Left lung (tissue), 10 donors: ENCODE results near the gene SLIT3. TPM values are rescaled to one million over a fixed set of nuclear protein-coding genes. Genes with fewer than 3 reads are reported as not detected.

ENCODE experiments used
- ATAC-seq: fragments of 200-7000 bp; cut with Tn5 transposase; one replicate; pipeline ENCODE4 v1.9.1; 2020; ENCODE audit warnings: moderate library complexity
- DNase-seq, 4 donors: peaks; one replicate each; pipeline ENCODE4 v3.0.0-alpha.2; 2013 to 2020
- H3K27ac ChIP-seq, 2 donors: fragments of 200-600 bp; sonication (generic) in 1 of 2; one replicate each; pipeline versions ENCODE4 v1.5.0 to v1.8.0; 2020 to 2021
- H3K27me3 ChIP-seq, 2 donors: fragments of 200-600 bp; sonication (generic) in 1 of 2; one replicate each; pipeline versions ENCODE4 v1.5.0 to v1.8.0; 2020 to 2021
- H3K36me3 ChIP-seq, 2 donors: fragments of 200-600 bp; sonication (generic) in 1 of 2; one replicate each; pipeline versions ENCODE4 v1.5.0 to v1.8.0; 2020 to 2021
- H3K4me1 ChIP-seq, 2 donors: fragments of 200-600 bp; one replicate each; pipeline ENCODE4 v1.8.0; 2021
- H3K4me3 ChIP-seq, 2 donors: fragments of 200-600 bp; sonication (generic) in 1 of 2; one replicate each; pipeline versions ENCODE4 v1.5.0 to v1.8.0; 2020 to 2021; ENCODE audit warnings: mild to moderate bottlenecking in 1 of 2
- H3K9me3 ChIP-seq, 2 donors: fragments of 200-600 bp; sonication (generic) in 1 of 2; one replicate each; pipeline versions ENCODE4 v1.5.0 to v1.8.0; 2020 to 2021
- intact Hi-C, 2 donors: fragments of 100-400 bp; cut with DNase I; formaldehyde crosslinking; loops; one replicate each; pipeline versions ENCODE4 v1.11.2 to v1.14.2; 2022
- polyA plus RNA-seq, 6 donors: library from polyadenylated mRNA; unstranded; fragments of 120-200 nt; gene quantifications; one replicate each; pipeline ENCODE4 v1.2.1, GENCODE V29; 2013; ENCODE audit not compliant: insufficient read length in 6 of 6
- total RNA-seq, 2 donors: library from RNA; stranded (reverse); fragmentation: NEBNext Ultra II Directional; extraction: Animal tissue kit (Norgen Biotek cat#: 25700); gene quantifications; one replicate each; pipeline ENCODE4 v1.2.1, GENCODE V29; 2021
- TF ChIP-seq, protein P1 (sequence below), 2 donors: fragments of 200-600 bp; sonication (generic) in 1 of 2; IDR thresholded peaks; one replicate each; pipeline versions ENCODE4 v1.5.0 to v1.8.0; 2021; ENCODE audit warnings: antibody characterized with exemption in 2 of 2
- donor health status: DM: no; HTN: yes; CAD: no.
- donor health status: DM: no; HTN: no; CAD: no.

SLIT3 gene
- total and polyA plus RNA-seq, 8 donors: 37.6 to 77.1 (median 45.9) TPM

DNA sequence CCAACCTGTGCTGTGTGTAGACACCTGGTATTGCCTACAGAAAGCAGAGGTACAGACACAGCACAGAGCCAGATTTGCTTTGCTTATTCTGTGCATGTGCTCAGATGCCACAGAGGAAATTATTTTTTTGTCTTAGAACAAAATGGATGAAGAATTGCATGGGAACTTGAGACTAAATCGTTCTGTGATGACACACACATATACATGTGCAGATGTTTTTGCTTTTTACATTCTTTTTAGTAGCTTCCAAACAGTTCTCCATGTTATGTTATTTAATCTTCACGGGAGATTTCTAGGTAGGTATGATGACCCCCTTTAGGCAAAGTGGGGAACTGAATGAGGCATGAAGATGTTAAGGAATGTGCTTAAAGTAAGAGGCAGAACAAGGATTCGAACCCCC lies 500.2 kb downstream of the SLIT3 start:
- no peak for ATAC-seq
- Histone ChIP-seq H3K27ac (no peak overlapping the region), H3K4me3 (no peak overlapping the region), H3K27me3 (peaks cover 0 to 51% of the 10 kb centered on the region in 2 donors), H3K9me3 (no peaks in the 10 kb centered on the region), H3K36me3 (no peaks in the 10 kb centered on the region), H3K4me1 (no peaks in the 10 kb centered on the region)
- TF ChIP-seq, protein P1, sequence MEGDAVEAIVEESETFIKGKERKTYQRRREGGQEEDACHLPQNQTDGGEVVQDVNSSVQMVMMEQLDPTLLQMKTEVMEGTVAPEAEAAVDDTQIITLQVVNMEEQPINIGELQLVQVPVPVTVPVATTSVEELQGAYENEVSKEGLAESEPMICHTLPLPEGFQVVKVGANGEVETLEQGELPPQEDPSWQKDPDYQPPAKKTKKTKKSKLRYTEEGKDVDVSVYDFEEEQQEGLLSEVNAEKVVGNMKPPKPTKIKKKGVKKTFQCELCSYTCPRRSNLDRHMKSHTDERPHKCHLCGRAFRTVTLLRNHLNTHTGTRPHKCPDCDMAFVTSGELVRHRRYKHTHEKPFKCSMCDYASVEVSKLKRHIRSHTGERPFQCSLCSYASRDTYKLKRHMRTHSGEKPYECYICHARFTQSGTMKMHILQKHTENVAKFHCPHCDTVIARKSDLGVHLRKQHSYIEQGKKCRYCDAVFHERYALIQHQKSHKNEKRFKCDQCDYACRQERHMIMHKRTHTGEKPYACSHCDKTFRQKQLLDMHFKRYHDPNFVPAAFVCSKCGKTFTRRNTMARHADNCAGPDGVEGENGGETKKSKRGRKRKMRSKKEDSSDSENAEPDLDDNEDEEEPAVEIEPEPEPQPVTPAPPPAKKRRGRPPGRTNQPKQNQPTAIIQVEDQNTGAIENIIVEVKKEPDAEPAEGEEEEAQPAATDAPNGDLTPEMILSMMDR (IDR thresholded peaks at IDR 0.05): no peak
- intact Hi-C loops: no loop called here
- no peak for DNase-seq

DNA sequence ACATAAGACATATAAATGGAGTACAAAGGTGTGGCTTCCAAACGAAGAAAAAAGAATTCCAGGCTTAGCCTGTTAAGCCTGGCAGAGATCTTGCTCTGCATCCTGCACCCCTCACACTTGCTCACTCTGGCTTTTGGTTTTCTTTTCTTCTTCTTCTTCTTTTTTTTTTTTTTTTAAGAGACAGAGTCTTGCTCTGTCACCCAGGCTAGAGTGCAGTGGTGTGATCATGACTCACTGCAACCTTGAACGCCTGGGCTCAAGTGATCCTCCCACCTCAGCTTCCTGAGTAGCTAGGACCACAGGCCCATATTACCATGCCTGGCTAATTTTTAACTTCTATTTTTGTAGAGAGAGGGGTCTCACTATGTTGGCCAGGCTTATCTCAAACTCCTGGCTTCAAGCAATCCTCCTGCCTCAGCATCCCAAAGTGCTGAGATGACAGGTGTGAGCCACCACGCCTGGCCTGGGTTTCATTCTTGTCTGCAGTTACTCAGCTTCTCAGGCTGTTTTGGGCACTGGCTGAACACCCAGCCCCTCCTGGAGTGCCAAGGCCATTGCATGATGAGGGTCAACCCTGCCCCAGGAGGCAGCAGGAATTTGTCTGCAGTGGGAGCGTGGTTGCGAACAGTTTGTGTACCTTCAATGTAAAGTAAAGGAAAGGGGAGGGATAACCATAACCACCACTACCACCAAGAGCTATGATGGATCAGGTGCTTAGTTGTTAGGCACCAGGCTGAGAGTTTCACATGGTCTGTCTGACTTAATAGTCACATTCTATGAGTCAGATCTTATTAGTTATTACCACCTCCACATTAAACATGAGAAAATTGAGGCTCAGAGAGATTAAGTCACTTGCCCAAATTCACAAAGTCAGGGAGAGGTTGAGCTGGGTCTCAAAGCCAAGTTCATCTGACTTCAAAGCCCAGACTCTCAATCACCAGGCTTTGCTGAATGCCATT lies 502.6 kb downstream of the SLIT3 start:
- ATAC-seq (no peak), DNase-seq (no peak)
- Histone ChIP-seq H3K4me3 (no peak overlapping the region), H3K27ac (no peak overlapping the region), H3K9me3 (no peaks in the 10 kb centered on the region), H3K4me1 (no peaks in the 10 kb centered on the region), H3K27me3 (peaks cover 0 to 37% of the 10 kb centered on the region in 2 donors), H3K36me3 (no peaks in the 10 kb centered on the region)
- TF ChIP-seq, protein P1 (IDR thresholded peaks at IDR 0.05): no peak
- intact Hi-C loops: no loop called here

DNA sequence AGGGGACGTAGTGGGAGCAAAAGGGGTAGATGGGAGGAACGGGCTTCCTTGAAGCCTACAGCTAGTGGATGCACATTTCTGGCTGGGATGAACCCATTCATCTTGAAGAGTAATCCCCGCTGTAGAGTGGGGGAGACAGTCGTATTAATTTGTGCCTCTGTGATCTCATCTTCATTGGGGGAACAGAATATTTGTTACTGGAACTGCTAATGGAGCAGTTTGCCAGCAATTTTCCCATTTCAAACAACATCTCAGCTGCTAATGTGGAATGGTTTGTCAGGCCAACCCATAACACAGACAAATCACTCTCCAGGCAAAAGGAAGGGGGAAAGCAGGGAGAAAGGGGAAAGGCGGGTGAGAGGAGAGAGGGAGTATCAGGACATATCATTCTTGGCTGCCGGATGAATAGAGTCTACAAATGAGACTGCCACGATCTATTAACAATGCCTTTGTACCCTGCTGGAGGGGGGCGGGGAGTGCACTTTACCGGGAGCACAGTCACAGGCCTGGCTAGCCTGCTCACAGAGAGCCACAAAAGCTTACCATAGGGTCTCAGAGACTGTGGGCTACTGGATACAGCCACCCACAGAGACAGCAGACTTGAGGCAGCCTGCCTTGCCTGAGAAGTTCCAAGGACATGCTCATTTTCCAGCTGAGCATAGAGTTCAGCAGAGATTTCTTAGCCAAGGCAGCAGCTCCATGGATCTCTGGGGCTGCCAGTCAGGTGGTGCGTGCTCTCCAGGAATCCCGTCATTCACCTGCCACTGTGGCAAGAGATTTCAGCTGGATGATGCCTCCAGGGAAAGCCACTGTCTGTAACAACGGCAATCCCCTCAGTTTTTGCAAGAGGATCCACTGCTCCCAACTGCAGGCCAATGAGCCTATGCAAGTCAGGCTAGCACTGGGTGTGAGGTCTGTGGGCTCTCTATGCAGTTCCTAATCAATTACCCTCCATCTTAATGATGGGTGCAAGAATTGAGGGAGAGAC lies 504.1 kb downstream of the SLIT3 start:
- H3K27me3 ChIP-seq: peaks cover 0 to 33% of the 10 kb centered on the region in 2 donors
- H3K27ac ChIP-seq: no peak overlapping the region
- ATAC-seq: no peak
- intact Hi-C loops: no loop called here
- DNase-seq: no peak
- H3K4me3 ChIP-seq: no peak overlapping the region
- no peaks in the 10 kb centered on the region for H3K4me1 ChIP-seq
- TF ChIP-seq, protein P1 (IDR thresholded peaks at IDR 0.05): no peak
- H3K36me3 ChIP-seq: no peaks in the 10 kb centered on the region
- H3K9me3 ChIP-seq: no peaks in the 10 kb centered on the region

DNA sequence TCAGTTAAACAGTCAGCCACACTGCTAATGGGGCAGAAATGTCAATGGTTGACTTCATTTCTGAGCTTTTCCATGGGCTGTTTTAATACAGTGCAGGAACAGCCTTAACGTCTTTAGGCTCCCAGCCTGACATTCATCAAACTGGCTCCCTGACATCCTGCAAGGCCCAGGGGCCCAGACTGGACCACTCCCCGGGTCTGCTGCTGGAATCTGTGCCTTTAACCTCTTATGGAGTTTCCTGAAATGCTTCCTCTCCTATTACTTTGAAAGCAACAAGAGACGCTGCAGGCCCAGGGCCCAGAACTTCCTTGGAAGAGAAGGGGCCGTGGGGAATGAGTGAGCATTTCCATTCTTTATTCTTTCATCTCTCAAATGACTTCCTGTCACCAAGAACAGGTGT lies 504.9 kb downstream of the SLIT3 start:
- H3K4me1 ChIP-seq: no peaks in the 10 kb centered on the region
- TF ChIP-seq, protein P1 (IDR thresholded peaks at IDR 0.05): no peak
- intact Hi-C loops: no loop called here
- no peaks in the 10 kb centered on the region for H3K36me3 ChIP-seq
- H3K9me3 ChIP-seq: no peaks in the 10 kb centered on the region
- DNase-seq (no peak), ATAC-seq (no peak)
- no peak overlapping the region for H3K27ac ChIP-seq
- no peak overlapping the region for H3K4me3 ChIP-seq
- H3K27me3 ChIP-seq: peaks cover 0 to 27% of the 10 kb centered on the region in 2 donors
